ENCODE data around the gene SND1. TPM values are rescaled to one million over a fixed set of nuclear protein-coding genes. Genes with fewer than 3 reads are reported as not detected.

SND1 gene
- total RNA-seq, 6 experiments from 2014 or later: 77.5 to 150 (median 126) TPM

- Histone ChIP-seq H3K4me1 (peaks cover 0 to 4% (median 0%) of the 10 kb centered on the region in 4 donors), H3K27me3 (no peaks in the 10 kb centered on the region), H3K9me3 (no peaks in the 10 kb centered on the region), H3K27ac (no peak overlapping the region), H3K4me3 (no peak overlapping the region), H3K36me3 (no peaks in the 10 kb centered on the region)
- WGBS (ENCODE audit: insufficient coverage, low coverage, low lambda C conversion rate, missing lambda C conversion rate): 100% methylated on average over 1 of the region's 1 CpG
- TF ChIP-seq CTCF (IDR thresholded peaks at IDR 0.05): no peak
- no peak for TF ChIP-seq POLR2A (IDR thresholded peaks at IDR 0.05)
- intact Hi-C loops (cut with DNase I): no loop called here
- no peak for ATAC-seq
- no peak for DNase-seq
Measured at GRCh38 chr7:127872122-127872521, 220.1 kb downstream of the SND1 start.

DNA sequence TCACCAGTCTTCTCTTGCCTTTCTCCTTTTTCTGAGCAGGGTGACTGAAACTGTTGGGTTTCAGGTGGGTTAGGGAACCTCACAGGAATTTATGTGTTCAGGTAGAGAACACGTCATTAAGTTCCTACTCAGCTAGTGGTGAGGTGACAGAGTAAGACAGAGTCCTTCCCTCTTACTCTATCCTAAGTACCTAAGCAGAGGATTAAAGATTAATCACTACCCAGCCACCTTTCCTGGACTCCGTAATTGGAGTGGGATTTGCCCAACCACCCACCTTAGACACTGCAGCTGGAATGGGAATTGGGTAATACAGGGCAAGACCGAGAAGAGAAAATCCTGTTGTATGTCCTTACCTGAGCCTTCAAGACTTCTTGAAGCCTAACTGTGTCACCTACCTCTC is 221.2 kb downstream of the SND1 start:
- H3K27ac ChIP-seq: no peak overlapping the region
- 93% methylated on average over 3 of the region's 3 CpGs for WGBS (ENCODE audit: insufficient coverage, low coverage, low lambda C conversion rate, missing lambda C conversion rate)
- TF ChIP-seq CTCF (IDR thresholded peaks at IDR 0.05) (no peak), POLR2A (IDR thresholded peaks at IDR 0.05) (no peak)
- intact Hi-C loops (cut with DNase I): no loop called here
- H3K36me3 ChIP-seq: no peaks in the 10 kb centered on the region
- H3K4me1 ChIP-seq: peaks cover 0 to 4% (median 0%) of the 10 kb centered on the region in 4 donors
- H3K27me3 ChIP-seq: no peaks in the 10 kb centered on the region
- H3K4me3 ChIP-seq: no peak overlapping the region
- H3K9me3 ChIP-seq: no peaks in the 10 kb centered on the region
- ATAC-seq (no peak), DNase-seq (no peak)

GRCh38 chr7:127873715-127874636 is 222.0 kb downstream of the SND1 start:
- TF ChIP-seq POLR2A (IDR thresholded peaks at IDR 0.05) (no peak), CTCF (IDR thresholded peaks at IDR 0.05) (no peak)
- no peak overlapping the region for H3K4me3 ChIP-seq
- H3K27me3 ChIP-seq: no peaks in the 10 kb centered on the region
- H3K27ac ChIP-seq: no peak overlapping the region
- intact Hi-C loops (cut with DNase I): no loop called here
- DNase-seq: no peak
- H3K9me3 ChIP-seq: no peaks in the 10 kb centered on the region
- peaks cover 0 to 4% (median 0%) of the 10 kb centered on the region in 4 donors for H3K4me1 ChIP-seq
- 80% methylated on average over 2 of the region's 3 CpGs for WGBS (ENCODE audit: insufficient coverage, low coverage, low lambda C conversion rate, missing lambda C conversion rate)
- no peaks in the 10 kb centered on the region for H3K36me3 ChIP-seq
- no peak for ATAC-seq

DNA sequence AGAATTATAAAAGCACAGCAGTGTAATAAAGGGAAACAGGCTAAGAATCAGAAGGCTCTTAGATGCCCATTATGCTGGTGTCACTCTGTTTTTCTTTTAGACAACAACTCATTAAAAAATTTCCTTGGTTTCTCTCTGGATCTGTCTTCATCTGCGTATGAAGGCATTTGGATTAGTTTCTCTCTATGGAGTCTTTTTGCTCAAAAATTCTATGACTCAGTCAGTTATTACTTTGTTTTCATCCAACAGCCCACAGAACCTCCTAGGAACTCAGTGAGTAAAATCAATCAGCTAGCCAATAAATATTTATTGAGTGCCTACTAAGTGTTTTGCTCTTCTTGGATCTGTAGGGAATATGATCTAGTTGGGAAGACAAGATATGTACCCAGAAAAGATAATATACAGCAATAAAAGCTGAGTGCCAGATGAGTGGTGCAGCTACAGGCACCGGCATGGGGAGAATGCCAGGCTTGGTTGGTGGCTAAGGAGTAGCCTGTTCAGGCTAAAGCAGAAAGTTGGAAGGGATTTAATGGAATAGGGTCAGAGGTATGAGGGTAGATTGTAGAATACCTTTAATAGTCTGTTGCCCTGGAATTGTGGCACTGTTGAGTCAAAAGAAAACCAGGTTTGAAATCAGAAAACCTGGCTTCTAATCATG is 223.1 kb downstream of the SND1 start:
- no peak for ATAC-seq
- WGBS (ENCODE audit: insufficient coverage, low coverage, low lambda C conversion rate, missing lambda C conversion rate): 92% methylated on average over 2 of the region's 2 CpGs

More for the DNA sequence above, 223.1 kb downstream of the SND1 start:
- Histone ChIP-seq H3K4me3 (no peak overlapping the region), H3K27ac (no peak overlapping the region), H3K27me3 (no peaks in the 10 kb centered on the region), H3K4me1 (peaks cover 0 to 4% (median 0%) of the 10 kb centered on the region in 4 donors), H3K36me3 (no peaks in the 10 kb centered on the region), H3K9me3 (no peaks in the 10 kb centered on the region)
- TF ChIP-seq CTCF (IDR thresholded peaks at IDR 0.05) (no peak), POLR2A (IDR thresholded peaks at IDR 0.05) (no peak)
- no peak for DNase-seq
- intact Hi-C loops (cut with DNase I): no loop called here

Data from right lobe of liver (tissue), 6 donors.